SK-N-SH (cell line): ENCODE data around the gene NR5A2. TPM values are rescaled to one million over a fixed set of nuclear protein-coding genes. Genes with fewer than 3 reads are reported as not detected.

ENCODE experiments used
- CTCF ChIA-PET: fragments of 300-600, 350-600 bp; formaldehyde crosslinking; extraction: SDS; loops from one replicate; lab custom pipeline; 2021; lab: Yijun Ruan, JAX
- POLR2A ChIA-PET: fragments of 350-600 bp; sonication (Branson Sonifier 250); formaldehyde crosslinking; extraction: SDS; loops from one replicate; lab custom pipeline; 2020; ENCODE audit warnings: antibody characterized with exemption, inconsistent platforms; lab: Yijun Ruan, JAX
- DNase-seq: peaks from one replicate; pipeline ENCODE4 v3.0.0; 2012
- H2AFZ ChIP-seq: fragments of 200-600 bp; sonication (generic); 2 replicates; pipeline ENCODE4 v1.8.1; 2016; ENCODE audit warnings: antibody characterized with exemption, mild to moderate bottlenecking, low read depth
- H3F3A ChIP-seq: fragments of 200-600 bp; sonication (generic); replicated peaks from 2 replicates; pipeline ENCODE3; 2016; ENCODE audit warnings: antibody characterized with exemption, mild to moderate bottlenecking; ENCODE audit not compliant: insufficient read depth
- H3K27ac ChIP-seq, 2 experiments: fragments of 200-500 bp in 1 of 2; fragments of 200-600 bp in 1 of 2; sonication (Bioruptor generic) in 1 of 2; sonication (generic), shearing (Covaris generic) in 1 of 2; 2 replicates each; pipeline versions ENCODE4 v1.5.1 to v1.6.1; 2014 to 2016; ENCODE audit warnings: low read depth in 2 of 2, inconsistent platforms in 1 of 2, low read length in 1 of 2, mild to moderate bottlenecking in 1 of 2, mixed read lengths in 1 of 2
- H3K27me3 ChIP-seq: fragments of 200-600 bp; sonication (generic), shearing (Covaris generic); 2 replicates; pipeline ENCODE4 v1.6.1; 2016; ENCODE audit warnings: mixed run types; ENCODE audit not compliant: insufficient read depth
- H3K36me3 ChIP-seq, 2 experiments: fragments of 200-500 bp in 1 of 2; fragments of 200-600 bp in 1 of 2; sonication (Bioruptor generic) in 1 of 2; sonication (generic) in 1 of 2; replicated peaks in 1 of 2; 2 replicates each; pipeline versions ENCODE3 to v1.5.1; 2014 to 2016; ENCODE audit warnings: low read length in 1 of 2, mild to moderate bottlenecking in 1 of 2; ENCODE audit not compliant: insufficient read depth in 2 of 2, control insufficient read depth in 1 of 2
- H3K4me1 ChIP-seq, 2 experiments: fragments of 200-500 bp in 1 of 2; fragments of 200-600 bp in 1 of 2; sonication (Bioruptor generic) in 1 of 2; sonication (generic), shearing (Covaris generic) in 1 of 2; 2 replicates each; pipeline versions ENCODE4 v1.5.1 to v1.6.1; 2014 to 2016; ENCODE audit warnings: low read depth in 1 of 2, low read length in 1 of 2, mixed run types in 1 of 2; ENCODE audit not compliant: insufficient read depth in 2 of 2, control insufficient read depth in 1 of 2
- H3K4me2 ChIP-seq: fragments of 200-600 bp; sonication (generic), shearing (Covaris generic); 2 replicates; pipeline ENCODE4 v1.6.1; 2017; ENCODE audit warnings: mixed run types
- H3K4me3 ChIP-seq, 2 experiments: fragments of 200-500 bp in 1 of 2; fragments of 200-600 bp in 1 of 2; sonication (Bioruptor generic) in 1 of 2; sonication (generic), shearing (Covaris generic) in 1 of 2; 2 replicates each; pipeline versions ENCODE4 v1.5.1 to v1.8.1; 2014 to 2016; ENCODE audit warnings: low read depth in 2 of 2, inconsistent platforms in 1 of 2, low read length in 1 of 2, mild to moderate bottlenecking in 1 of 2, mixed read lengths in 1 of 2, moderate library complexity in 1 of 2
- H3K79me2 ChIP-seq: fragments of 200-600 bp; sonication (generic); 2 replicates; pipeline ENCODE4 v1.8.1; 2017; ENCODE audit warnings: mild to moderate bottlenecking; ENCODE audit not compliant: insufficient read depth
- H3K9ac ChIP-seq: fragments of 200-600 bp; sonication (generic); 2 replicates; pipeline ENCODE4 v1.6.1; 2017; ENCODE audit warnings: mixed run types
- H3K9me2 ChIP-seq: fragments of 200-600 bp; sonication (generic); 2 replicates; pipeline ENCODE4 v1.6.1; 2017; ENCODE audit warnings: mixed run types
- H3K9me3 ChIP-seq: fragments of 200-600 bp; sonication (generic); 2 replicates; pipeline ENCODE4 v1.6.1; 2017; ENCODE audit warnings: mixed run types, mild to moderate bottlenecking, moderate library complexity
- H4K20me1 ChIP-seq: fragments of 200-600 bp; sonication (generic); 2 replicates; pipeline ENCODE4 v1.6.1; 2017; ENCODE audit warnings: mild to moderate bottlenecking, mixed run types; ENCODE audit not compliant: insufficient read depth
- CHD2 ChIP-seq: fragments of 150-350 bp; IDR thresholded peaks from 2 replicates; pipeline ENCODE4 v1.6.1; 2018; ENCODE audit warnings: low read length; ENCODE audit not compliant: partially characterized antibody
- ELF1 ChIP-seq: IDR thresholded peaks from 2 replicates; pipeline ENCODE4 v1.4.0; 2012
- EP300 ChIP-seq, 2 experiments: IDR thresholded peaks; 2 replicates each; pipeline versions ENCODE4 v1.4.0 to v1.6.1; 2012; ENCODE audit warnings: borderline replicate concordance in 1 of 2, low read depth in 1 of 2, low read length in 1 of 2
- EZH2phosphoT487 ChIP-seq: fragments of 200-600 bp; sonication (generic); IDR thresholded peaks from 2 replicates; pipeline ENCODE4 v1.6.1; 2017; ENCODE audit warnings: low read depth, mixed run types, mild to moderate bottlenecking, antibody characterized with exemption, moderate library complexity, borderline replicate concordance
- FOXJ3 ChIP-seq: sonication (generic); formaldehyde crosslinking; IDR thresholded peaks from 2 replicates; pipeline ENCODE4 v1.5.1; 2020; ENCODE audit warnings: mild to moderate bottlenecking, missing genetic modification reagents
- GABPA ChIP-seq: IDR thresholded peaks from 2 replicates; pipeline ENCODE4 v1.4.0; 2012; ENCODE audit warnings: low read depth, mild to moderate bottlenecking
- IRF3 ChIP-seq: fragments of 150-350 bp; IDR thresholded peaks from 2 replicates; pipeline ENCODE4 v1.6.1; 2016; ENCODE audit warnings: mild to moderate bottlenecking, low read depth, low read length
- JUND ChIP-seq: IDR thresholded peaks from 2 replicates; pipeline ENCODE4 v1.4.0; 2012
- MEF2A ChIP-seq: IDR thresholded peaks from 2 replicates; pipeline ENCODE4 v1.4.0; 2012; ENCODE audit warnings: low read depth, borderline replicate concordance
- POLR2AphosphoS5 ChIP-seq: IDR thresholded peaks from 2 replicates; pipeline ENCODE4 v1.6.1; 2012; ENCODE audit warnings: low read depth, low read length
- REST ChIP-seq: IDR thresholded peaks from 2 replicates; pipeline ENCODE4 v1.6.1; 2012; ENCODE audit warnings: mild to moderate bottlenecking, low read depth, low read length, moderate library complexity
- SIN3A ChIP-seq: IDR thresholded peaks from 2 replicates; pipeline ENCODE4 v1.6.1; 2012; ENCODE audit warnings: low read depth, mild to moderate bottlenecking, low read length, moderate library complexity, borderline replicate concordance
- SMC3 ChIP-seq: IDR thresholded peaks from 2 replicates; pipeline ENCODE4 v1.6.1; 2012; ENCODE audit warnings: low read depth, low read length, improper control_type of control experiment
- TAF1 ChIP-seq: IDR thresholded peaks from 2 replicates; pipeline ENCODE4 v1.6.1; 2012; ENCODE audit warnings: low read depth, mild to moderate bottlenecking, low read length, moderate library complexity, borderline replicate concordance
- TEAD4 ChIP-seq: IDR thresholded peaks from 2 replicates; pipeline ENCODE4 v1.4.0; 2012; ENCODE audit warnings: mild to moderate bottlenecking, borderline replicate concordance; ENCODE audit not compliant: insufficient read depth
- WGBS: methylation state at CpG from one replicate; pipeline ENCODE4 v1.1.6; 2017; ENCODE audit warnings: low lambda C conversion rate; 5-methylcytosine and 5-hydroxymethylcytosine counted together
- polyA plus RNA-seq, 3 experiments: library from polyadenylated mRNA; depleted of rRNA; stranded (reverse); fragments of >200 nt; gene quantifications; 2 replicates each; pipeline ENCODE4 v1.2.3, GENCODE V29; 2012
- TF ChIP-seq, protein P1 (sequence below): IDR thresholded peaks from 2 replicates; pipeline ENCODE4 v1.4.0; 2012; ENCODE audit warnings: low read depth
- TF ChIP-seq, protein P2 (sequence below): IDR thresholded peaks from 2 replicates; pipeline ENCODE4 v1.4.0; 2012; ENCODE audit warnings: low read depth, borderline replicate concordance
- TF ChIP-seq, protein P3 (sequence below): fragments of 150-350 bp; IDR thresholded peaks from 2 replicates; pipeline ENCODE4 v1.6.1; 2017; ENCODE audit warnings: antibody characterized with exemption, low read length, low read depth, borderline replicate concordance

NR5A2 gene
- polyA plus RNA-seq, 1 of the 3 experiments (the other 2 are of a cell fraction): not detected

- TF ChIP-seq, protein P1, sequence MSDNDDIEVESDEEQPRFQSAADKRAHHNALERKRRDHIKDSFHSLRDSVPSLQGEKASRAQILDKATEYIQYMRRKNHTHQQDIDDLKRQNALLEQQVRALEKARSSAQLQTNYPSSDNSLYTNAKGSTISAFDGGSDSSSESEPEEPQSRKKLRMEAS: no peak
- TF ChIP-seq, all 33 proteins: peak for 0
These were observed 154.4 kb downstream of the NR5A2 start (continued) for GRCh38 chr1:200181861-200182260.

- Histone ChIP-seq H2AFZ (no peak overlapping the region), H3K9ac (no peak overlapping the region), H3K4me1 (peaks cover 0 to 19% of the 10 kb centered on the region in 2 experiments; a peak in 3 of 4 replicates), H3K4me3 (no peak overlapping the region), H3K27me3 (no peaks in the 10 kb centered on the region), H3K27ac (no peak overlapping the region), H3K79me2 (no peaks in the 10 kb centered on the region), H3K36me3 (no peaks in the 10 kb centered on the region), H3K9me2 (no peaks in the 10 kb centered on the region), H3K4me2 (no peak overlapping the region), H3F3A (peaks cover 21% of the 10 kb centered on the region), H4K20me1 (no peaks in the 10 kb centered on the region), H3K9me3 (no peaks in the 10 kb centered on the region)
- TF ChIP-seq IRF3 (no peak), POLR2AphosphoS5 (no peak), GABPA (no peak), FOXJ3 (CRISPR knock-in tag) (no peak), EP300 (IDR thresholded peaks at IDR 0.05; ENCODE audit: borderline replicate concordance in 1 of 2, low read depth in 1 of 2, low read length in 1 of 2) (no peak), EZH2phosphoT487 (no peak), TAF1 (no peak), MEF2A (no peak), ELF1 (no peak), TEAD4 (no peak), SIN3A (no peak), SMC3 (no peak)
- DNase-seq: no peak
- ChIA-PET POLR2A (no interaction called here), CTCF (no interaction called here)
- 53% methylated on average over 7 of the region's 7 CpGs for WGBS
These were observed 155.2 kb downstream of the NR5A2 start for GRCh38 chr1:200182701-200183100.

GRCh38 chr1:200183637-200184036 lies 156.1 kb downstream of the NR5A2 start:
- Histone ChIP-seq H3K27ac (no peak overlapping the region), H3K36me3 (no peaks in the 10 kb centered on the region), H3F3A (peaks cover 18% of the 10 kb centered on the region), H3K27me3 (no peaks in the 10 kb centered on the region), H4K20me1 (no peaks in the 10 kb centered on the region), H3K4me2 (no peak overlapping the region), H2AFZ (no peak overlapping the region)
- POLR2A ChIA-PET: no interaction called here
- TF ChIP-seq, protein P2, sequence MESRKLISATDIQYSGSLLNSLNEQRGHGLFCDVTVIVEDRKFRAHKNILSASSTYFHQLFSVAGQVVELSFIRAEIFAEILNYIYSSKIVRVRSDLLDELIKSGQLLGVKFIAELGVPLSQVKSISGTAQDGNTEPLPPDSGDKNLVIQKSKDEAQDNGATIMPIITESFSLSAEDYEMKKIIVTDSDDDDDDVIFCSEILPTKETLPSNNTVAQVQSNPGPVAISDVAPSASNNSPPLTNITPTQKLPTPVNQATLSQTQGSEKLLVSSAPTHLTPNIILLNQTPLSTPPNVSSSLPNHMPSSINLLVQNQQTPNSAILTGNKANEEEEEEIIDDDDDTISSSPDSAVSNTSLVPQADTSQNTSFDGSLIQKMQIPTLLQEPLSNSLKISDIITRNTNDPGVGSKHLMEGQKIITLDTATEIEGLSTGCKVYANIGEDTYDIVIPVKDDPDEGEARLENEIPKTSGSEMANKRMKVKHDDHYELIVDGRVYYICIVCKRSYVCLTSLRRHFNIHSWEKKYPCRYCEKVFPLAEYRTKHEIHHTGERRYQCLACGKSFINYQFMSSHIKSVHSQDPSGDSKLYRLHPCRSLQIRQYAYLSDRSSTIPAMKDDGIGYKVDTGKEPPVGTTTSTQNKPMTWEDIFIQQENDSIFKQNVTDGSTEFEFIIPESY: no peak
- TF ChIP-seq, protein P3, sequence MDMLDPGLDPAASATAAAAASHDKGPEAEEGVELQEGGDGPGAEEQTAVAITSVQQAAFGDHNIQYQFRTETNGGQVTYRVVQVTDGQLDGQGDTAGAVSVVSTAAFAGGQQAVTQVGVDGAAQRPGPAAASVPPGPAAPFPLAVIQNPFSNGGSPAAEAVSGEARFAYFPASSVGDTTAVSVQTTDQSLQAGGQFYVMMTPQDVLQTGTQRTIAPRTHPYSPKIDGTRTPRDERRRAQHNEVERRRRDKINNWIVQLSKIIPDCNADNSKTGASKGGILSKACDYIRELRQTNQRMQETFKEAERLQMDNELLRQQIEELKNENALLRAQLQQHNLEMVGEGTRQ: no peak
- TF ChIP-seq EZH2phosphoT487 (no peak), POLR2AphosphoS5 (no peak), ELF1 (no peak), JUND (no peak), CHD2 (no peak), REST (no peak), FOXJ3 (CRISPR knock-in tag) (no peak)
- TF ChIP-seq, all 33 proteins: peak for 0
- Histone ChIP-seq H3K9me2 (no peaks in the 10 kb centered on the region), H3K79me2 (no peaks in the 10 kb centered on the region), H3K9ac (no peak overlapping the region), H3K4me1 (peaks cover 0 to 19% of the 10 kb centered on the region in 2 experiments; a peak in 3 of 4 replicates), H3K9me3 (no peaks in the 10 kb centered on the region), H3K4me3 (no peak overlapping the region)
- no peak for DNase-seq
- CTCF ChIA-PET: no interaction called here
- WGBS: 75% methylated on average over 2 of the region's 2 CpGs
